ENCODE data around the gene PRRT1B.

PRRT1B gene

DNA sequence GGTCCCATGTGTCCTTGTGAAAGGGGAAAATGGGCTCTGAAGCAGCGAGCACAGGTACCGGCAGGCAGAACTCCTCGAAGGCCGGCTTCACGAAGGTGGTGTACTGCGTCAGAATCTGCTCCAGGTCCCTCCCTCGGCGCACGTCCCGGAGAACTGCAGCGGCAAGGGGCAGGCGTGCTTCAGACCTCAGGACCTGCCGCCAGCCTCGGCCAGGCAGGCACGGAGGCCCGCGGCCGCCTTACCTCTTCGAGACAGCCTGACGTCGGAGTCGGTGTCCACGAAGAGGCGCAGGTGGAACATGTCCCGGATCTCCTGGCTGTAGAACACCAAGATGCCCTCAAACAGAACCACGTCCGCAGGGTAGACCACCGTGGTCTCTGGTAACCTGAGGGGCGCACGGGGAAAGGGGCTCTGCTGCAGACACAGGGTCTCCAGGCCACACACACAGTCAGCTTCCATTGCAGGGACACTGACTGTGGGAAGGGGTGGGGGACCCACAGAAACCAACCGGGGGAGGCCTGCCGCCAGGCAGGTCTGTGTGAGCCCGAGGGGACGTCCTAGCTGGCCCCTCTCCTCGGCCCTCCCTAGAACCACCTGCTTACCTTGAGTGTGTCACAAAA is 16.3 kb upstream of the PRRT1B start:
- no peak for DNase-seq (ENCODE audit: low read depth)
- no peak for TF ChIP-seq CTCF (IDR thresholded peaks at IDR 0.05; ENCODE audit: control insufficient read depth, extremely low read depth, insufficient read depth)
- no peak overlapping the region for H3K4me3 ChIP-seq (ENCODE audit: low read depth, low read length)

- peak overlapping the region; percentile 76 for H3K4me3 ChIP-seq (ENCODE audit: low read depth, low read length)
- peak; percentile 47 for TF ChIP-seq CTCF (IDR thresholded peaks at IDR 0.05; ENCODE audit: control insufficient read depth, extremely low read depth, insufficient read depth)
- no peak for DNase-seq (ENCODE audit: low read depth)
These were observed 15.5 kb upstream of the PRRT1B start for GRCh38 chr9:131529597-131530545.

- H3K4me3 ChIP-seq (ENCODE audit: low read depth, low read length): peak overlapping the region; percentile 76
- TF ChIP-seq CTCF (IDR thresholded peaks at IDR 0.05; ENCODE audit: control insufficient read depth, extremely low read depth, insufficient read depth): no peak
- DNase-seq (ENCODE audit: low read depth): peak; percentile 15
These were observed 14.8 kb upstream of the PRRT1B start for GRCh38 chr9:131530546-131530919.

GRCh38 chr9:131530920-131531832 is 14.1 kb upstream of the PRRT1B start, which contains the start of gene UCK1:
Gene UCK1, minus strand, starts transcription at chr9:131531263. Its CDS starts 89 bp downstream, at chr9:131531174.
- TF ChIP-seq CTCF (IDR thresholded peaks at IDR 0.05; ENCODE audit: control insufficient read depth, extremely low read depth, insufficient read depth): no peak
- DNase-seq (ENCODE audit: low read depth): peak; percentile 35
- peak within 1 kb of the TSS; percentile 76 for H3K4me3 ChIP-seq (ENCODE audit: low read depth, low read length)

GRCh38 chr9:131534721-131535237 is 10.5 kb upstream of the PRRT1B start:
- no peak overlapping the region for H3K4me3 ChIP-seq (ENCODE audit: low read depth, low read length)
- TF ChIP-seq CTCF (IDR thresholded peaks at IDR 0.05; ENCODE audit: control insufficient read depth, extremely low read depth, insufficient read depth): no peak
- DNase-seq (ENCODE audit: low read depth): no peak

- TF ChIP-seq CTCF (IDR thresholded peaks at IDR 0.05; ENCODE audit: control insufficient read depth, extremely low read depth, insufficient read depth): no peak
- DNase-seq (ENCODE audit: low read depth): no peak
- H3K4me3 ChIP-seq (ENCODE audit: low read depth, low read length): no peak overlapping the region
These were observed 7.4 kb upstream of the PRRT1B start for GRCh38 chr9:131537946-131538345.

Data from LNCaP clone FGC (cell line).